Kasumi-1 (cell line): ENCODE measurements around the gene MED13.
A peak's percentile ranks its signal among the peaks of the same experiment; 100 is the strongest.
"Not testable (repeated sequence)": the region's sequence is repeated elsewhere in the genome, so short reads cannot be mapped to it uniquely, and the experiment has no call there.

ENCODE experiments used
- DNase-seq, 2 experiments: peaks; one replicate each; lab custom pipeline; 2025; lab: John Stamatoyannopoulos, UW

MED13 gene

DNA sequence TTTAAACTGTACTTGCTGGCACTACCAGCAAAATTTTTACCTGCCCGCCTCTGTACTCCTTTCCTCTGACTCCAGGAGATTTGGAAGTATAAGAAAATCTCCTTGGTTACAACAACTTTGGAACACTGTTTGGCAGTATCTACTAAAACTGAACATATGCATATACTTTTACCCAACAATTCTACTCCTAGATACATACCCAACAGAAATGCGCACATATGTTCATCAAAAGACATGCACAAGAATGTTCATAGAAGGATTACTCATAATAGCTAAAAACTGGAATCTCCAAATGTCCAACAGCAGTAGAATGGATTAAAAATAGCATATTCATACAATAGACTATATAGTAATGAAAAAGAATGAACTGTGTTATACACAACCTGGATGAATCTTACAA, 21.7 kb upstream of the MED13 start:
- DNase-seq: no peak

- no peak for DNase-seq
Measured at GRCh38 chr17:62085511-62086408, 20.7 kb upstream of the MED13 start.

DNA sequence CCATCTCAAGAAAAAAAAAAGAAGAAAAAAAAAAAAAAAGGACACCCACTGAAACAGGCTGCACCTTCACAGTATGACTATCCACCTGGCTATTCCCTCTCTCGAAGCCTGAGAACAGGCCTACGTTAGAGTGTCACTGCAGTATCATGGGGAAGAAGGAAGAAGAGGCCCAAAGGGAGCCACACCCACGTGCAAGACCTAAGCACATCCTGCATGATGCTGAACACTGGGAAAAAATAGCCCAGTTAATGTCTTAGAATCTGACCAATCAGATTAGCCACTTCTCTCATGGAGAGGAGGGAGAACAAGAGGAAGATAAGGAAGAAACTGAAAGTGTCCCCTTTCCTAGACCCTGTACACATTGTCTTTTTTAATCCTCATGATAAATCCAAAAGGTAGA, 19.5 kb upstream of the MED13 start:
- no peak for DNase-seq

GRCh38 chr17:62083651-62084050, 18.6 kb upstream of the MED13 start:
- DNase-seq: no peak

DNA sequence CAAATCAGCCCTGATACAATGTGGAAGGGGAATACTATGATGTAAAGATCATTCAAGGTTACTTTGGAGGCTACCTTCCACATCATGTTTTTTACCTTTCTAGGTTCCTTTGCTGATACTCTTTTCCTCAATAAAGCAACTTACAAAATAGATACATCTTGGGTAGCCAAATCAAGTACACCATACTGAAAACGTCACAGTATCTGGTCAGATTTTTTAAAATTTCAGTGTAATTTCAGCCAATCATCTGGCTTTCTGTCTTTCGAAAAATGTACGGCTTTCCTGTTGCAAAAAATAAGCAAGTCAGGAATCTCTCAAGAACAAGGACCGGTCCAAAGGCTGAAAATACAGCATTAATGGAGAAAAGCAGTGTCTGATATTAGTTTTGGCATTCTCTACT, 15.6 kb upstream of the MED13 start:
- DNase-seq: no peak

DNA sequence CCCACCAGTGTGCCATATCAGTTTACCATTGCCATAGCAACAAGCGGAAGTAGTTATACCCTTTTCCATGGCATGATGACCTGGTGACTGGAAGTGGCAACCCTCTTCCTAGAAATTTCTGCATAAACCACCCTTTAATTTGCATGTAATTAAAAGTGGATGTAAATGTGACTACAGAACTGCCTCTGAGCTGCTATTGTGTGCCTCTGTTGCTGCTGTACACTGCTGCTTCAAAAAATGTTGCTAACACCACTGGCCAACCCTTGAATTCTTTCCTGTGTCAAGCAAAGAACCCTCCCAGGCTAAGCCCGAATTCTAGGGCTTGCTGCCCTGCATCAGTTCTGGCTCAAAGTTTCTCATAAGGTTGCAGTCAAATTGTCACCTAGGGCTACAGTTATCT, 12.9 kb upstream of the MED13 start:
- no peak for DNase-seq

- no peak for DNase-seq
Measured at GRCh38 chr17:62076864-62077788, 12.0 kb upstream of the MED13 start.

DNA sequence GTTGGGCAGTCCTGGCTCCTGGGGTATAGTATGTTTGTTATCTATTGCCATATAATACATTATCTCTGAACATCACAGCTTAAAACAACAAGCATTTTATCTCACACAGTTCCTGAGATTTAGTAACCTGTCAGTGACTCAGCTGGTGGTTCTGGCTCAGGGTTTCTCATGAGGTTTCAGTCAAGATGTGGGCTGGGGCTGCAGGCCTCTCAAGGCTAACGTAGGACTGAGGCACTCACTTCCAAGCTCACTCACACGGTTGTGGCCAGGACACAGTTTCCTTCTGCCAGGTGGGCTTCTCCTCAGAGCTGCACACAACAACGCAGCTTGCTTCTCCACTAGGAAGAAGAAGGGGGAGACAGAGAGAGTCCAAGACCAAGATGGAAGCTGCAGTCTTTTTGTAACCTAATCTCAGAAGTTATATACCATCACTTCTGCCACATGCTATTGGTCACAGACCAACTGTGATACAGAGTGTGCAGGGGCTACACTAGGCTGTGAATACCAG, 10.3 kb upstream of the MED13 start:
- no peak for DNase-seq

GRCh38 chr17:62073993-62074392, 8.9 kb upstream of the MED13 start:
- no peak for DNase-seq

GRCh38 chr17:62072855-62073254, 7.8 kb upstream of the MED13 start:
- not testable (repeated sequence) for DNase-seq

DNA sequence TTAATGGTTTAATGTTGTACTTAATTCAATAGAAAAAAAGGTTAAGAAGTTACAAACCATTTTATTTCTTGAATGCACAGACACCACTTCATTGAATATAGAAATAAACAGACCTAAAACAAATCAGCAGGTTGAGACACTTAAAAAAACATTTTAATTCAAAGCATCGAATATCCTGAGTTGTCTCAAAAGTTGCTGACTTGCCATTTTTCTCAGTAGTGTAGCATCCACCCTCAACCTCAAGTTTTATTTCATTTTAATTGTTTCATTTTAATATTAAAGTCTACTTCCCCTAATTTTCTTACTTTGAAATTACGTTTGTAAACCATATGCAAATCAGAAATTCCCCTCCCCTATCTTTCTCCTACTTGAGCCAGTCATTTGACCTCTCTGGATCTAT, 5.8 kb upstream of the MED13 start:
- DNase-seq: no peak

GRCh38 chr17:62067165-62068145, 2.4 kb upstream of the MED13 start:
- DNase-seq: no peak

DNA sequence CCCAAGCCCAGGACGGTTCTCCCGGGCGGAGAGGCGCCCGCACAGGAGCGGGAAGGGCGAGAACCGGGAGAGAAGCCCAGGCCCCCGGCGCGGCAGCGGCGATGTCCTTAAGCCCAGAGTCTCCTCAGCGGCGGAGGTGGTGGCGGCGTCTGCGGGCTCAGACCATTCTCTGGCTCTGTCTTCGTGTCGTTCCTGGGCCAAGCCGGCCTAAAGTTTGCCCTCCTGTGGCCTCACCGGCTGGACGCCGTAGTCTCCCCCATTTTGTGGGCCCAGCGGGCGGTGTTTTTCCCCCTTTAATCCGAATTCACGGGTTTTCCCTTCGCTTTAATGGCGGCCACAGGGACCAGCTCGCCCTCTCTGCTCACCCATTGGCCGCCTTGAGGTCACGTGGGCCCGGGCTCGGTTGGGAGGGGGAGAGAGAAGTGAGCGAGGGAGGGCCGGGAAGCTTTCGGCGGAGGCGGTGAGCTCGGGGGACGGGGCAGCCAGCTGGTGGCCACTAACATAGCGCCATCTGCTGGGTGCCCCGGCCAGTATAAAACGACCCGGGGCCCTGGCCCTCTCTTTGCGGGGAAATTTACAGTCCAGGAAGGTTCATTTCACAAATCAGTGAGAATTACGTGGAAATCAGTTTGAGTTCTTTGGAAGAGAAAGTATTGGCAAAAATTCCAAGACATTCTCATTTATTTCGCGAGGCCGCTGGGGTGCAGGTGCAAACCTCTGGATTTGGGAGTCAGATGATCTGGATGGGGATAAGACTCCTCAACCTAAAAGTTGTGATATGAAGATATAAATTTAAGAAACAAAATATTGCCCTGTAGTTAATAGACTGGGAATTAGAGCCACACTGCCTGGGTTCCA, 762 bp upstream of the MED13 start:
- DNase-seq: peak; percentile 98 to 99

GRCh38 chr17:62064029-62064790, 868 bp downstream of the MED13 start:
- peak; percentile 62 to 72 for DNase-seq

- DNase-seq: no peak
Measured at GRCh38 chr17:62062944-62063343, 2.1 kb downstream of the MED13 start.

GRCh38 chr17:62062302-62062701, 2.8 kb downstream of the MED13 start:
- peak; percentile 13 to 19 for DNase-seq

- no peak for DNase-seq
Measured at GRCh38 chr17:62059414-62059813, 5.7 kb downstream of the MED13 start.

DNA sequence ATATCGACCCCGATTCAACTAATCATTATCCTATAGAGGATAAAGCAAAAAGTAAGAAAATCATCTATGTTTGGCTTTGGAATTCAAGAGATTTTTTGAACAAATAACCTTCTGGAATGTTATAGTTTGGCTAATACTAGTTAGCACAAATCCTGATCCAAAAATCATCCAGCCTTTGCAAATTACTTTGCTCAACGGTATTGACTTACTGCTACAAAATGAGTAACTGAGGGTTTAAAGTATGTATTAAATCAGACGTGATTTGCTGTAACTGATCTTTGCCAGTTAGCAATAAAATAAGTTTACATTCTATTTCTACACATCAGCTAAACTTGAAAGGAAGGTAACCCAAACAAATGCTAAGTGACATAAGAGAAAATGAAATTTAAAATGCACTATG, 6.5 kb downstream of the MED13 start:
- DNase-seq: no peak

- DNase-seq: no peak
Measured at GRCh38 chr17:62057696-62058095, 7.4 kb downstream of the MED13 start.
